Nucleus accumbens (tissue), 56 donors: Measurements from ENCODE around the gene NAPSA.
A peak's percentile ranks its signal among the peaks of the same experiment; 100 is the strongest.
"Not testable (repeated sequence)": the region's sequence is repeated elsewhere in the genome, so short reads cannot be mapped to it uniquely, and the experiment has no call there.

Experiments used
- DNase-seq, 56 donors: peaks; one replicate each; lab custom pipeline; 2025; lab: John Stamatoyannopoulos, UW

The NAPSA gene

GRCh38 chr19:50365434-50366306, at the start of gene NAPSA:
Gene NAPSA (minus strand): TSS chr19:50365639. CDS start chr19:50365621, 18 bp downstream.
- DNase-seq = no peak

GRCh38 chr19:50413531-50413930, 48.1 kb upstream of the NAPSA start:
- DNase-seq = no peak

- no peak for DNase-seq
Measured at GRCh38 chr19:50413096-50413495, 47.7 kb upstream of the NAPSA start.

- no peak for DNase-seq
Measured at GRCh38 chr19:50412419-50412818, 47.0 kb upstream of the NAPSA start.

- DNase-seq = no peak
Measured at GRCh38 chr19:50410109-50410508, 44.7 kb upstream of the NAPSA start.

- no peak for DNase-seq
Measured at GRCh38 chr19:50409347-50409746, 43.9 kb upstream of the NAPSA start.

GRCh38 chr19:50406829-50407228, 41.4 kb upstream of the NAPSA start:
- no peak for DNase-seq

- DNase-seq = no peak
Measured at GRCh38 chr19:50406156-50406820, 40.8 kb upstream of the NAPSA start.

GRCh38 chr19:50402544-50403301, 37.3 kb upstream of the NAPSA start:
- DNase-seq = no peak

- no peak for DNase-seq
Measured at GRCh38 chr19:50401605-50402450, 36.4 kb upstream of the NAPSA start.

GRCh38 chr19:50399368-50399745, 33.9 kb upstream of the NAPSA start:
- no peak for DNase-seq

GRCh38 chr19:50398675-50399367, 33.4 kb upstream of the NAPSA start:
- DNase-seq = no peak

GRCh38 chr19:50394017-50394416, 28.6 kb upstream of the NAPSA start:
- DNase-seq = no peak

- no peak for DNase-seq
Measured at GRCh38 chr19:50393589-50393988, 28.1 kb upstream of the NAPSA start.

- DNase-seq = no peak
Measured at GRCh38 chr19:50392759-50393158, 27.3 kb upstream of the NAPSA start.

- DNase-seq = not testable (repeated sequence)
Measured at GRCh38 chr19:50390952-50391351, 25.5 kb upstream of the NAPSA start.

- not testable (repeated sequence) for DNase-seq
Measured at GRCh38 chr19:50390295-50390694, 24.9 kb upstream of the NAPSA start.

GRCh38 chr19:50387868-50388245, 22.4 kb upstream of the NAPSA start:
- no peak for DNase-seq

GRCh38 chr19:50387176-50387867, 21.9 kb upstream of the NAPSA start:
- peak in 10 of 56 donors; percentile 2 to 26 (median 9) for DNase-seq
